Right renal pelvis (tissue), 4 donors: Measurements from ENCODE around the gene CAPN1. TPM values are rescaled to one million over a fixed set of nuclear protein-coding genes. Genes with fewer than 3 reads are reported as not detected.
"Not testable (repeated sequence)": the region's sequence is repeated elsewhere in the genome, so short reads cannot be mapped to it uniquely, and the experiment has no call there.

ENCODE experiments used
- DNase-seq, 4 donors: peaks; one replicate each; pipeline ENCODE4 v3.0.0-alpha.2; 2013; ENCODE audit warnings: low read depth in 4 of 4, low spot score in 3 of 4, missing footprints in 1 of 4
- polyA plus RNA-seq, 4 donors: library from polyadenylated mRNA; unstranded; fragments of 120-200 nt; gene quantifications; one replicate each; pipeline ENCODE4 v1.2.1, GENCODE V29; 2013; ENCODE audit not compliant: insufficient read length in 4 of 4

Gene CAPN1
- polyA plus RNA-seq, 4 donors: 84.3 to 109 (median 97.7) TPM

GRCh38 chr11:65248184-65248710 is 66.5 kb downstream of the CAPN1 start:
- not testable (repeated sequence) for DNase-seq

- no peak for DNase-seq
Observed at GRCh38 chr11:65251476-65251875, 69.7 kb downstream of the CAPN1 start.

- no peak for DNase-seq
Observed at GRCh38 chr11:65254724-65255123, 73.0 kb downstream of the CAPN1 start.

- DNase-seq: no peak
Observed at GRCh38 chr11:65258988-65259387, 77.3 kb downstream of the CAPN1 start.

GRCh38 chr11:65260302-65260701 is 78.6 kb downstream of the CAPN1 start:
- no peak for DNase-seq

- no peak for DNase-seq
Observed at GRCh38 chr11:65260756-65261590, 79.2 kb downstream of the CAPN1 start.

Other genes with a start within 250 kb of the CAPN1 start
- gene GPHA2, start 246.0 kb upstream of the CAPN1 start, polyA plus RNA-seq: 1 to 10 TPM in 3 of 4 donors, under 1 TPM in 1; 0.54 to 2.8 (median 1.9) TPM
- gene MAJIN, start 209.8 kb upstream of the CAPN1 start, polyA plus RNA-seq: 1 to 10 TPM in 2 of 4 donors, under 1 TPM in 2; 0.80 to 1.5 (median 1.00) TPM
- gene BATF2, start 185.0 kb upstream of the CAPN1 start, polyA plus RNA-seq: 1 to 10 TPM; 3.2 to 3.5 (median 3.3) TPM
- 10 to 100 TPM; 52.3 to 70.2 (median 59.7) TPM for gene ARL2, start 167.8 kb upstream of the CAPN1 start, polyA plus RNA-seq
- 10 to 100 TPM; 31.1 to 33.5 (median 31.9) TPM for gene SNX15, start 154.5 kb upstream of the CAPN1 start, polyA plus RNA-seq
- 10 to 100 TPM; 11.6 to 16.2 (median 12.6) TPM for gene SAC3D1, start 140.7 kb upstream of the CAPN1 start, polyA plus RNA-seq
- 10 to 100 TPM; 12.0 to 16.2 (median 13.1) TPM for gene NAALADL1, start 123.4 kb upstream of the CAPN1 start, polyA plus RNA-seq
- 10 to 100 TPM; 15.6 to 21.7 (median 18.7) TPM for gene CDCA5, start 97.9 kb upstream of the CAPN1 start, polyA plus RNA-seq
- 10 to 100 TPM; 31.8 to 38.9 (median 32.7) TPM for gene ZFPL1, start 97.7 kb upstream of the CAPN1 start, polyA plus RNA-seq
- 100 to 1,000 TPM in 1 of 4 donors, 10 to 100 TPM in 3; 90.9 to 148 (median 99.2) TPM for gene VPS51, start 85.7 kb upstream of the CAPN1 start, polyA plus RNA-seq
- gene TM7SF2, start 70.1 kb upstream of the CAPN1 start, polyA plus RNA-seq: 10 to 100 TPM; 77.6 to 95.7 (median 87.9) TPM
- 10 to 100 TPM in 1 of 4 donors, 1 to 10 TPM in 3; 6.5 to 11.4 (median 6.9) TPM for gene ZNHIT2, start 64.2 kb upstream of the CAPN1 start, polyA plus RNA-seq
- 100 to 1,000 TPM; 558 to 873 (median 611) TPM for gene FAU, start 59.8 kb upstream of the CAPN1 start, polyA plus RNA-seq
- 10 to 100 TPM; 61.8 to 66.5 (median 64.0) TPM for gene MRPL49, start 59.6 kb upstream of the CAPN1 start, polyA plus RNA-seq
- gene SYVN1, start 47.4 kb upstream of the CAPN1 start, polyA plus RNA-seq: 10 to 100 TPM; 47.0 to 54.9 (median 51.0) TPM
- gene SPDYC, start 11.7 kb upstream of the CAPN1 start, polyA plus RNA-seq: under 1 TPM in 2 of 4 donors, not detected in 2; 0.15 to 0.17 TPM
- gene POLA2, start 80.0 kb downstream of the CAPN1 start, polyA plus RNA-seq: 10 to 100 TPM; 24.4 to 26.8 (median 26.0) TPM
- gene CDC42EP2, start 132.9 kb downstream of the CAPN1 start, polyA plus RNA-seq: 10 to 100 TPM in 3 of 4 donors, 1 to 10 TPM in 1; 8.7 to 12.7 (median 10.7) TPM
- 10 to 100 TPM; 82.7 to 93.3 (median 90.7) TPM for gene DPF2, start 151.9 kb downstream of the CAPN1 start, polyA plus RNA-seq
- under 1 TPM; 0.63 to 0.80 (median 0.69) TPM for gene TIGD3, start 172.8 kb downstream of the CAPN1 start, polyA plus RNA-seq
- 1 to 10 TPM; 5.4 to 7.2 (median 6.0) TPM for gene SLC25A45, start 200.7 kb downstream of the CAPN1 start, polyA plus RNA-seq
- 10 to 100 TPM; 17.4 to 25.0 (median 18.7) TPM for gene FRMD8, start 204.7 kb downstream of the CAPN1 start, polyA plus RNA-seq
- gene NEAT1, start 240.9 kb downstream of the CAPN1 start, polyA plus RNA-seq: 100 to 1,000 TPM; 141 to 286 (median 189) TPM